Mucosa of stomach (tissue), 1 donor: Measurements from ENCODE around the gene KIAA0319L.
"Not testable (repeated sequence)": the region's sequence is repeated elsewhere in the genome, so short reads cannot be mapped to it uniquely, and the experiment has no call there.

ENCODE experiments used
- H3K27me3 ChIP-seq: one replicate; pipeline ENCODE4 v1.7.0; 2013; ENCODE audit warnings: mild to moderate bottlenecking, low read length; ENCODE audit not compliant: control insufficient read depth, insufficient read depth
- H3K36me3 ChIP-seq: one replicate; pipeline ENCODE4 v1.7.0; 2013; ENCODE audit warnings: low read length; ENCODE audit not compliant: control insufficient read depth, insufficient read depth
- H3K4me1 ChIP-seq: one replicate; pipeline ENCODE4 v1.7.0; 2013; ENCODE audit warnings: mild to moderate bottlenecking, low read length; ENCODE audit not compliant: control insufficient read depth, insufficient read depth
- H3K4me3 ChIP-seq: one replicate; pipeline ENCODE4 v1.7.0; 2013; ENCODE audit warnings: low read length
- H3K9ac ChIP-seq: one replicate; pipeline ENCODE4 v1.7.0; 2013; ENCODE audit warnings: mild to moderate bottlenecking, low read length, moderate library complexity
- H3K9me3 ChIP-seq: one replicate; pipeline ENCODE4 v1.7.0; 2013; ENCODE audit warnings: mild to moderate bottlenecking, low read length, moderate library complexity; ENCODE audit not compliant: control insufficient read depth
- donor health status: Pancreatic carcinoma.

Gene KIAA0319L

GRCh38 chr1:35486858-35487408, 70.3 kb downstream of the KIAA0319L start:
- Histone ChIP-seq H3K4me1 (peaks cover 18% of the 10 kb centered on the region), H3K9ac (no peak overlapping the region)

GRCh38 chr1:35481229-35481628, 76.0 kb downstream of the KIAA0319L start:
- no peaks in the 10 kb centered on the region for H3K27me3 ChIP-seq
- no peak overlapping the region for H3K4me3 ChIP-seq
- no peaks in the 10 kb centered on the region for H3K4me1 ChIP-seq
- H3K36me3 ChIP-seq, result no peaks in the 10 kb centered on the region
- no peak overlapping the region for H3K9ac ChIP-seq
- H3K9me3 ChIP-seq, result no peaks in the 10 kb centered on the region

More at GRCh38 chr1:35486858-35487408, 70.3 kb downstream of the KIAA0319L start:
- Histone ChIP-seq H3K27me3 (no peaks in the 10 kb centered on the region), H3K9me3 (no peaks in the 10 kb centered on the region), H3K36me3 (no peaks in the 10 kb centered on the region), H3K4me3 (no peak overlapping the region)

GRCh38 chr1:35477870-35478269, 79.3 kb downstream of the KIAA0319L start:
- Histone ChIP-seq H3K36me3 (peaks cover 5% of the 10 kb centered on the region), H3K27me3 (no peaks in the 10 kb centered on the region), H3K4me1 (no peaks in the 10 kb centered on the region), H3K9me3 (no peaks in the 10 kb centered on the region), H3K4me3 (no peak overlapping the region), H3K9ac (no peak overlapping the region)

- no peaks in the 10 kb centered on the region for H3K4me1 ChIP-seq
- H3K4me3 ChIP-seq, result no peak overlapping the region
- no peaks in the 10 kb centered on the region for H3K9me3 ChIP-seq
- peaks cover 5% of the 10 kb centered on the region for H3K36me3 ChIP-seq
- no peak overlapping the region for H3K9ac ChIP-seq
- H3K27me3 ChIP-seq, result no peaks in the 10 kb centered on the region
These were observed 81.1 kb downstream of the KIAA0319L start for GRCh38 chr1:35475856-35476674.

GRCh38 chr1:35475356-35475755, 81.8 kb downstream of the KIAA0319L start:
- Histone ChIP-seq H3K9ac (no peak overlapping the region), H3K27me3 (no peaks in the 10 kb centered on the region), H3K9me3 (no peaks in the 10 kb centered on the region), H3K4me3 (no peak overlapping the region), H3K4me1 (no peaks in the 10 kb centered on the region), H3K36me3 (peaks cover 5% of the 10 kb centered on the region)

GRCh38 chr1:35473216-35473615, 84.0 kb downstream of the KIAA0319L start:
- H3K4me3 ChIP-seq, H3K9me3 ChIP-seq, H3K4me1 ChIP-seq, H3K27me3 ChIP-seq, H3K36me3 ChIP-seq, H3K9ac ChIP-seq: not testable (repeated sequence)

- Histone ChIP-seq H3K36me3 (peaks cover 5% of the 10 kb centered on the region), H3K27me3 (no peaks in the 10 kb centered on the region), H3K4me1 (no peaks in the 10 kb centered on the region), H3K9ac (no peak overlapping the region), H3K9me3 (no peaks in the 10 kb centered on the region), H3K4me3 (no peak overlapping the region)
These were observed 86.1 kb downstream of the KIAA0319L start for GRCh38 chr1:35470977-35471613.

- H3K9ac ChIP-seq, result no peak overlapping the region
- no peaks in the 10 kb centered on the region for H3K36me3 ChIP-seq
- no peaks in the 10 kb centered on the region for H3K27me3 ChIP-seq
- H3K4me3 ChIP-seq, result no peak overlapping the region
- no peaks in the 10 kb centered on the region for H3K9me3 ChIP-seq
- H3K4me1 ChIP-seq, result no peaks in the 10 kb centered on the region
These were observed 91.1 kb downstream of the KIAA0319L start for GRCh38 chr1:35466120-35466519.

GRCh38 chr1:35463749-35464148, 93.5 kb downstream of the KIAA0319L start:
- H3K36me3 ChIP-seq, result not testable (repeated sequence)

GRCh38 chr1:35463232-35463631, 94.0 kb downstream of the KIAA0319L start:
- Histone ChIP-seq H3K4me1 (no peaks in the 10 kb centered on the region), H3K9me3 (no peaks in the 10 kb centered on the region), H3K27me3 (no peaks in the 10 kb centered on the region), H3K4me3 (no peak overlapping the region), H3K9ac (no peak overlapping the region), H3K36me3 (no peaks in the 10 kb centered on the region)

More at GRCh38 chr1:35463749-35464148, 93.5 kb downstream of the KIAA0319L start:
- not testable (repeated sequence) for H3K4me1 ChIP-seq, H3K9ac ChIP-seq, H3K4me3 ChIP-seq, H3K27me3 ChIP-seq, H3K9me3 ChIP-seq

GRCh38 chr1:35461966-35462651, 95.1 kb downstream of the KIAA0319L start:
- Histone ChIP-seq H3K9me3 (no peaks in the 10 kb centered on the region), H3K4me1 (no peaks in the 10 kb centered on the region), H3K27me3 (no peaks in the 10 kb centered on the region), H3K4me3 (no peak overlapping the region), H3K9ac (no peak overlapping the region), H3K36me3 (no peaks in the 10 kb centered on the region)

GRCh38 chr1:35460796-35461195, 96.4 kb downstream of the KIAA0319L start:
- H3K4me1 ChIP-seq, result no peaks in the 10 kb centered on the region

More at GRCh38 chr1:35460796-35461195, 96.4 kb downstream of the KIAA0319L start:
- H3K36me3 ChIP-seq, result no peaks in the 10 kb centered on the region
- H3K27me3 ChIP-seq, result no peaks in the 10 kb centered on the region
- H3K9ac ChIP-seq, result no peak overlapping the region
- no peaks in the 10 kb centered on the region for H3K9me3 ChIP-seq
- H3K4me3 ChIP-seq, result no peak overlapping the region
